GM21576 (cell line): ENCODE results near the gene PHC2.

Experiments
- ATAC-seq: cut with Tn5 transposase; IDR thresholded peaks from one replicate; pipeline ENCODE4 v1.9.1; 2021; ENCODE audit warnings: mild to moderate bottlenecking, moderate library complexity; ENCODE audit not compliant: unreplicated experiment

Gene PHC2

DNA sequence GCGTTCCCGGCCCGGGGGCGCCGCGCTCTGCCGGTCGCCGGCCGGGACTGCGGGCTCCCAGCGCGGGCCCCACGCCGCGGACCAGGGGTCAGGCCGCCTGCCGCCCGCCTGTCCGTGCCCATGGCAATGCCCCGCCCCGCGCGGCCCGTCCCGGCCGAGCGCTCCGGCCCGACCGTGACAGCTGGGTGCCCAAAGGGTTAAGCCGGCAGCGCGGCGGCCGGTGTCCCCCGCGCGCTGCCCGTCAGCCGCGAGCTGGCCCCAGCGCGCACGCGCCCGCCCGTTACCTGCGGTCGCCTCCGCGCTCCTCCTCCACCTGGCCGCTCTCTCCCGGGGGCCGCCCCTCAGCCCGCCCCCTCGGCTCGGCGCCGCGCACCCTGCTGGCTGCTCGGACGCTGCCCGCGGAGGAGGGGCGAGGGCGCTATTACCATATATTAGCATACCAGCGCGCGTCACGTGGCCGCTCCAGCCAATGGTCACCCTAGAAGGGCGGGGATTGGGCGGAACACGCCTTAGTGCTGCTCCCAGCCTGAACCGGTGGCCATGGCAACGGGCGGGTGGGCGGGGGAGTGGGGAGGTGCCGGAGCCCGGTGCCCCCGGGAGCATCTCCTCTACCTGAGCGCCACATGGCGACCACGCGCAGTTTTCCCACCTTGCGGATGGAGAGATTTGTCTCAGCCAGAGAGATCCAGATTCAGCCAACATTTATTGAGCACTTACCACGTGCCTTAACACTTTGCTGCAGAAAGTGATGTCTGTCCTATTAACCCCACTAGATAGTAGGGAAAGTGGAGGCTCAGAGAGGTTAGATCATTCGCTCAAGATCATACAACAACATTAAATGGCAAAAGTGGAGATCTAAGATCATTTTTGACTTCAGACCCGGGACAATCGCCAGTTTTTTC lies at the start of gene PHC2:
Gene PHC2, minus strand, starts transcription at position 404 of the 902 bp plus-strand sequence. CDS start 55,556 bp downstream, outside the sequence.
- peak; percentile 92 for ATAC-seq

GRCh38 chr1:33477451-33477850 lies 46.6 kb upstream of the PHC2 start:
- ATAC-seq: no peak

DNA sequence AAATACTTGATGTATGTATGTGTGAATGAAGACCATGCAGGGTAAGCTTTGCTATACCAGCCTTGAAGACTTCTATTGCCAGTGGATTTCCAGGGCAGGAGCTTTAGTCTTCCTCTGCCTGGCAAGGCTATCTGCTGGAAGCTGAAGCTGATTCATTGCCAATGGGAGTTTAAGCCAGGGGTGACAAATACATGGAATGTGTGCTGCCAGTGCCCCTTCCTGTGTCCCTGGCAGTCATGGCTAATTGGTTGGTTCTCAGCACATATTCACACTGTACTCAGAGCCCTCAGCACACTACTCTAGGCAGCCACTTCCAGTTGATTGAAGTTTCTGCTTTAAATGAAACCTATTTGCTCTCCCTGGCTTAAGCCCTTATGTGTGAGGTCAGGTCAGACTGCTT lies 43.0 kb upstream of the PHC2 start:
- no peak for ATAC-seq

DNA sequence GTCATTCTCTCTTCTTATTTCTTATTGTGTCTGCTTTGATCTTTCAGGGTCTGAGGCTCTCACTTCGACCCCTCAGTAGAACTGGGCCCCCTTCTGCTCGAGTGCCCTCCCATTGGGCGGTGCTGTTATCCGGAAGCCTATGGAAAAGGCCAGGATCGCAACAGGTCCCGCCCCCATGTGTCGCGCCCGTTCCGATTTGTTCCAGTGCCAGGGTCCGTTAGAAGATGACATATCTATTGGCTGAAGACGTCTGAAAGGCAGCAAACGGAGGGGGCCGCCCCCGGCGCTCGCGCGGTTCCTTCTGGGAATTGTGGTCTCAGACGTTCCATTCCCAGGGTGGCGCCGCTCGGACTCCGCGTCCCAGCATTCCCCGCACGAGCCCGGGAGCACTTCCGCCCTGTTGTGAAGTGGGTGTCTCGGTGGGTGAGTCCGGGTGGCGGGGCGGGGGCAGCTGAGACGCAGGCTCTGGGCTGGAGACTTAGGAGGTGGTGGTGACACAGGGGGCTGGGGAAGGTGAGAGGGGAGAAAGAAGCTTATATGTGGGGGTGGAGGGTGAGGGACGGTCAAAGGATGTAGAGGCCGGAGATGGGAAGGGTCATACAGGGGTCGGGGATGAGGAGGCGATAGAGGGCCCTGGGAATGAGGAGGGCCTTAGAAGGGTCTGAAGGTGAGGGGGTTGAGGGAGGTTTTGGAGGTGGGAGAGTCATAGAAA lies 41.5 kb upstream of the PHC2 start, which contains the start of gene ZSCAN20:
Gene ZSCAN20, plus strand, starts transcription at position 377 of the 712 bp plus-strand sequence. CDS start 6,644 bp downstream, outside the sequence.
- peak; percentile 91 for ATAC-seq

- no peak for ATAC-seq
Observed at GRCh38 chr1:33471416-33471815, 40.5 kb upstream of the PHC2 start.

GRCh38 chr1:33470495-33471012 lies 39.7 kb upstream of the PHC2 start:
- ATAC-seq: no peak

- no peak for ATAC-seq
Observed at GRCh38 chr1:33469691-33470090, 38.8 kb upstream of the PHC2 start.

DNA sequence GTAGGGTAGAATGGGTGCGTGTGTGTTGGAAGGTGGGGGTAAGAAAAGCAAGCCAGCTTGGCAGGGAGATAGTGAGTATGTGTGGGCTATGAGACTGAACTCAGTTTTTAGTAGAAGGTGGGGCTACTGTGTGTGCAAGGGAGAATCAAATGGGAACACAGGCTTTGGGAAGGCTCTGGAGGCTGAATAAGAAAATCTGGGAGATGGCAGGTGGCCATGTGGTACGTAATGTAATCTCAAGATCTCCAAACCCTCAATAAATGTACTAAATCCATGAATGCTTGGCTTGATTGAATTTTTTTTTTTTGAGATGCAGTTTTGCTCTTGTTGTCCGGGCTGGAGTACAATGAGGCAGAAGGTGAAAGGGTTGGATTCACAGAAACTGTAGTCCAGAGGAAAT lies 38.1 kb upstream of the PHC2 start:
- ATAC-seq: no peak

DNA sequence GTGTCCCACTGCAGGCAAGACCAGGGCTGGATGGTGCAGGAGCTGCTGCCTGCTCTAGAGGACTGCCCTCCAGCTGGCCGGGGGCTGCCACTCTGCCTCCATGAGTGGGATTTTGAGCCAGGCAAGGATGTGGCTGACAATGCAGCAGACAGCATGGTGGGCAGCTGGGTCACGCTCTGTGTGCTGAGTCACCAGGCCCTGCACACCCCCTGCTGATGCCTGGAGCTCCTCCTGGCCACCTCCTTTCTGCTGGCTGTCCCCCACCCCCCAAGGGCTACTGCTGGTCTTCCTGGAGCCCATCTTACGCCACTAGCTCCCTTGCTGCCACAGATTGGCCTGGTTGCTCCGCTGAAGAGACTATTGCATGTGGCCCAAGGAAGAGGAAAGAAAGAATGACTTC lies 37.6 kb upstream of the PHC2 start:
- ATAC-seq: no peak

GRCh38 chr1:33468011-33468410 lies 37.1 kb upstream of the PHC2 start:
- no peak for ATAC-seq

DNA sequence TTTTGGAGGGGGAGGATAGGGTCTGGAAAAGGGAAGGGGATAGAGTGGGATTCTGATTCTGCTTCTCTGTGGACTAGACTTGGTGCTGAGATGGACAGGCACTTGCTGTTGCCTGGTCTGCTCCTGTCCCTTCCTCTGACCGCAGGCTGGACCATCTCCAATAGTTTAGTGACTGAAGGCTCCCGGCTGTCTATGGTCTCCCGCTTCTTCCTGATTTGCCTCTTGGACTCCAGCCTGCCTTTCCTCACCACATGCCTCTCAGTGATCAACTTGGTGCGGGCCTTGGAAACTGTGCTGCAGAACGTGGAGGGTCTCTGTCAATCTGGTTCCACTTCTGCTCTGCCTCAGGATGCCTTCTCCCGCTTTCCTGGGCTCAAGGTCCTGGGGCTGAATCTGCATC lies 35.3 kb upstream of the PHC2 start:
- ATAC-seq: no peak

GRCh38 chr1:33465316-33465715 lies 34.4 kb upstream of the PHC2 start:
- ATAC-seq: no peak

GRCh38 chr1:33464552-33464951 lies 33.7 kb upstream of the PHC2 start:
- no peak for ATAC-seq

- ATAC-seq: no peak
Observed at GRCh38 chr1:33462405-33463164, 31.7 kb upstream of the PHC2 start.

- ATAC-seq: peak; percentile 79
Observed at GRCh38 chr1:33460947-33461629, 30.2 kb upstream of the PHC2 start.

GRCh38 chr1:33460144-33460543 lies 29.2 kb upstream of the PHC2 start:
- ATAC-seq: no peak

DNA sequence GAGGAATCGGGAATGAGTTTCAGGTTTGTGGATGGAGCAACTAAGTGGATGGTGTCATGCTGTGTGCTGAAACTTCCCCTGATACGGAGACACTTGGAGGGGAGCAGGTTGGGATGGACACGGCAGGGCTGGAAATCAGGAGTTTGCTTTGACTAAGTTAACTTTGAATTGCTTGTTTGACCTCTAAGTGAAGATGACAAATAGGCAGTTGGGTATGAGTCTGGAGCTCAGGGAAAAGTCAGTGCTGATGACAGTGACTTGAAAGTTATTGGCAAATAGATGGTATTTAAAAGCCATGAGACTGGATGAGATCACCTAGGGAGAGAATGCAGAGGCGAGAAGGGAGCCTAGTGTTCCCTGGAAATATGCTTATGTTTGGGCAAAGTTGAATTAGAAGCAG lies 28.8 kb upstream of the PHC2 start:
- ATAC-seq: no peak

- no peak for ATAC-seq
Observed at GRCh38 chr1:33456502-33456886, 25.6 kb upstream of the PHC2 start.

DNA sequence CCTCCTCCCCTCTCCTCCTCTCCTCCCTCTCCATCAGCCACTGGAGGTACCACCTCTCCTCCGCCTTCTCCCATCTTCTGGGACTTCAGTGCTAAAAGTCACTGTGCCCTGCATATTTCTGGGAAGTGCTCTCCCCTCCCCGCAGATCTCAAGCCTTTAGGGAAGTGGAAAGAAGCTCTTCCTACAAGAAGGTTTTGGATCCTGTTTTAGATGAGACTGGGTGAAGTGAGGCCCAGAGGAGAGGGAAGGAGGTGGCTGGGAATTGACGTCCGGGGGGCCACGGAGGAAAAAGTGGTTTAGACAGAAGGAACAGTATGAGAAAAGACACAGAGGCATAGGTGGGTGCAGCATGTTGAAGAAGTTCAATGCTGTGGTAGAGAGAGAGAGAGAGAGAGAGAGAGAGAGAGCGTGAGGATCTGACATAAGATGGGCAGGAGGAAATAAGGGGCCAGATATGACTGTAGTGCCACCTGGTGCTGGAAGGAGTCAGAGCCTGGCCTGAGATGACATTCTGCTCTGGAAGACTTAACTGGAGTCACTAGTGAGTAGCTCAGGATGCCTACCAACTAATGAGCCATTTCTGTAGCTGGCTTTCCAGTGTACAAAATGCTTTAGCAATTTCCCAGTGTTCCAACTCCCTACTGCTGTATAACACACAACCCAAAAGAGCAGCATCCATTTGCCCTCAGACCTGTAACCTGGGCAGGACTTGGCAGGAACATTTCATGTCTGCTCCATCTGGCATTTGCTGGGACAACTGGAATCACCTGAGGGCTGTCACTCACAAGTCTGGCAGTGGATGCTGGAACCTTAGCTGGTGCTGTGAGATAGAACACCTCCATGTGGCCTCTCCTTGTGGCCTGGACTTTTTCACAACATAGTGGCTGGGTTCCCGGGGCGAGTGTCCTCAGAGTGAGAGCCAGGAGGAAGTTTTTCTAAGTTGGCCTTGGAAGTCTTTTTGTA lies 24.9 kb upstream of the PHC2 start:
- ATAC-seq: no peak
